NCI-H1105 treated with DMSO at 0.1 percent for 48 hours (cell line): ENCODE data around the gene RNF212B.
"Not testable (repeated sequence)": the region's sequence is repeated elsewhere in the genome, so short reads cannot be mapped to it uniquely, and the experiment has no call there.

Experiments used
- DNase-seq: peaks from one replicate; lab custom pipeline; 2025; lab: John Stamatoyannopoulos, UW

The RNF212B gene, protein sequence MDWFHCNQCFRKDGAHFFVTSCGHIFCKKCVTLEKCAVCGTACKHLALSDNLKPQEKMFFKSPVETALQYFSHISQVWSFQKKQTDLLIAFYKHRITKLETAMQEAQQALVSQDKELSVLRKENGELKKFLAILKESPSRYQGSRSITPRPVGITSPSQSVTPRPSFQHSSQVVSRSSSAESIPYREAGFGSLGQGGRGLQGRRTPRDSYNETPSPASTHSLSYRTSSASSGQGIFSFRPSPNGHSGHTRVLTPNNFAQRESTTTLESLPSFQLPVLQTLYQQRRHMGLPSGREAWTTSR

DNA sequence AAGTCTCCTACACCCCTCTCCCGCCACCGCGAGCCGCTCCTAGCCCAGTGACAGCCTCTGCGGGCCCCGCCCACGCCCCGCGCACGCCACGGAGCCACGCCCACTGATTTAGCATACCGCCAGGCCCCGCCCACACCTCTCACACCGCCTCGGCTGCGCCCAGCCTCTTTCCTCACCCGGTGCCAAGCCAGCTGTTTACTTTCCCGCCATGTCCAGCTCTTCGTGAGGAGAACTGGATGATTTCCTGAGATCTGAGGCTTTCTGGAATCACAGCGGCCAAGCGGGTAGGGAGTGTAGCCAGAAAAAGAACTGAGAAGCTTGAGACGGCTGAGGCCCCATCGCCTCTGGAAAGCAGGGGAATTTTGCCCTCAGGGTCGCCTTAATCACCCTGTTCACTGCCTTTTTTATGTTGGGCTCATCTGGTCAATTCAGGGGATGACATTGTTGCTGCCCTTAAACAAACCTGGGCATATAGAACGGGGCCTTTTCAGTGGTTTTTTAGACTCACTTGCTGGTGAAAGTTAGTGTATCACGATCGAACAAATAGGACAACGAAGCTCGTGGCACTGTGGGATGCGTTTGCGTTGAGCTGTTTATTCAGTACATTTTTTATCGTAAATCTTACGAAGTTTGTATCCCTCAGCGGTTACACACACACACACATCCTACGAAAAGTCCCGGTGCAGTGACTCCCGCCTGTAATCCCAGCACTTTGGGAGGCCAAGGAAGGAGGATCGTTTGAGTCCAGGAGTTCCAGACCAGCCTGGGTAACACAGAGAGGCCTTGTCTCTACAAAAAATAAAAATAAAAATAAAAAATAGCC lies at the start of gene RNF212B:
Gene RNF212B, plus strand, starts transcription at position 165 of the 823 bp plus-strand sequence. CDS start 2,410 bp downstream, outside the sequence.
- peak; percentile 86 for DNase-seq

DNA sequence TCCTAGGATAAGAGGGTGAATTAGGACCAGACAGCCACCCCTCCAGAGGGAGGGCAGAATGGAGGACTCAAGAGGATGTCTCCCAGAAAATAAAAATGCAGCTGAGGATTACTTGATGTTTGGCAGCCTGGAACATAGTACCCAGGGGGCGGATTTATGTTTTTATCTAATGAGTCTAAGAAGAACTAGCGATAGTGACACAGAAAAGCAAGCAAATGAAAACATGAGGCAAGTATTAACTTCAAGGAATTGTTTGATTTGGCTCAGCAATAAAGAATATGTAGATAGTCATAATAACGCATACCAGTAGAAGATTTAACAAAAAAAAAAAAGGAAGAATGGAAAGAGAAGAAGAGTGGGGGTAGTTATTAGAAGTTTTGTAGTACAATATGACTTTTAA lies 44.3 kb upstream of the RNF212B start:
- no peak for DNase-seq

DNA sequence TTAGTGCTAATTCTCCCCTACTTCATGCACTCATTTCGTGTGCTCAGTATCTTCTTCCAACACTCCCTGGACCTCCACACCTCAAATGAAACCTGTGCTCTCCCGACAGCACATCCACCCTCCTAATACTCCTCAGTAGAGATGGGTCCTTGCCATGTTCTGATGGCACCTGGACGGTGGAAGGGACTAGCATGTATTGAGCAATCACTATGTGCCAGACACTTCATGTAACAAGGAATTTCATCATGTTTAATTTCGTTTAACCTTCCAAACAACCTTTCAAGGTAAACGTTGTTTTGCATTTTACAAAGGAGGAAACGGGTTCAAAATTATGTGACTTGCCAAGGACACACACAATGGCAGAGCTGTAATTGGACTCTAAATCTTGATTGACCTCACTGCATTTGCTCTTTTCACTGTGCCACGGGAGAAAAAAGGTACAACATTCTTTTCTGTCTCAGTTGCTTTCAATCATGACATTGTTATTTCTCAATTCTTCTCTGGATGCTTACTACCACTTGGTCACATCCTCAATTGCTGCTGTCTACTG lies 42.1 kb upstream of the RNF212B start:
- no peak for DNase-seq

DNA sequence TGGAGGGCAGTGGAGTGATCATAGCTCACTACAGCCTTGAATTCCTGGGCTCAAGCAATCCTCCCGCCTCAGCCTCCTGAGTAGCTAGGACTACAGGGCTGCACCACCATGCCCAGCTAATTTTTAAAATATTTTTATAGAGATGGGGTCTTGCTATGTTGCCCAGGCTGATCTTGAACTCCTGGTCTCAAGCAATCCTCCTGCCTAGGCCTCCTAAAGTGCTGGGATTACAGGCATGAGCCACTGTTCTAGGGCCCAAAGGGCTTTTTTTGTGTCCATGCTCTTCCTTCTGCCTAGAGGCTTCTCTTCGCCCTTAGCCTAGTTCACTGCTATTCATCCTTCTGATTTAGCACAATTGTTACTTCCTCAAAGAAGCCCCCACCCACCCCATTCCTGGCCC lies 41.2 kb upstream of the RNF212B start:
- DNase-seq, result not testable (repeated sequence)

- not testable (repeated sequence) for DNase-seq
Observed at GRCh38 chr14:23199141-23199540, 38.6 kb upstream of the RNF212B start.

- DNase-seq, result no peak
Observed at GRCh38 chr14:23202001-23202400, 35.7 kb upstream of the RNF212B start.

- DNase-seq, result no peak
Observed at GRCh38 chr14:23206422-23207145, 31.2 kb upstream of the RNF212B start.

GRCh38 chr14:23207146-23207540 lies 30.6 kb upstream of the RNF212B start:
- no peak for DNase-seq

DNA sequence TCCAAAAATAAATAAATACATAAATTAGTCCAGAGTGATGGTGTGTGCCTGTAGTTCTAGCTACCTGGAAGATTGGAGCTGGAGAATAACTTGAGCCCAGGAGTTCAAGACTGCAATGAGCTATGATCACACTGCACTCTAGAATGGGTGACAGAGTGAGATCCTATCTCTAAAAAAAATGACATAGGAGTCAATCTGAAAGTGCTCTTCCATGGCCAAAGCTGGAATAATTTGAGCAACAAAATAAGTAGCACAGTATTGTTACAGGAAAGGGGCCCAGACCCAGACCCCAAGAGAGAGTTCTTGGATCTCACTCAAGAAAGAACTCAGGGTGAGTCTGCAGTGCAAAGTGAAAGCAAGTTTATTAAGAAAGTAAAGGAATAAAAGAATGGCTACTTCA lies 29.4 kb upstream of the RNF212B start:
- DNase-seq, result no peak

DNA sequence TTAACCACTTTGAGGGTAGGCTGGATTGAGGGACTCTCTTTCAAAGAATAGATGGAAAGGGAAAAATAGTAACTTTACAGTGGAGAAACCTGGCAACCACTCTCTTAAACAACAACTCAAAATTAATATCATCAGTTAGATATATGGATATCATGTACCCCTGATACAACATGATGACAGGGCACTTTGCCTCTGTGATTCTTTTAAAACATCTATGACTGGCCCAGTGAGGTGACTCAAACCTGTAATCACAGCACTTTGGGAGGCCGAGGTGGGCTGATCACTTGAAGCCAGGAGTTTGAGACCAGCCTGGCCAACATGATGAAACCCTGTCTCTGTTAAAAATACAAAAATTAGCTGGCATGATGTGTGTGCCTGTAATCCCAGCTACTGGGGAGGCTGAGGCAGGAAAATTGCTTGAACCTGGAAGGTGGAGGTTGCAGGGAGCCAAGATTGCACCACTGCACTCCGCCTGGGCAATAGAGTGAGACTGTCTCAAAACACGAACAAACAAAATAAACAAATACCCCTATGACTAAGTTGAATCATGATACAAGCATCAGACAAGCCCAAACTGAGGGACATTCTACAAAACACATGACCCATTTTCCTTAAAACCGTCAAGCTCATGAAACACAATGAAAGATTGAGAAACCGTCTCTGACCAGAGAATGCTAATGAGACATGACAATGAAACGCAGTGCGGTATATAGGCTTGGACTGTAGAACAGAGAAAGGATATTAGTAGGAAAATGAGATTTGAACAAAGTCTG lies 27.9 kb upstream of the RNF212B start:
- no peak for DNase-seq

DNA sequence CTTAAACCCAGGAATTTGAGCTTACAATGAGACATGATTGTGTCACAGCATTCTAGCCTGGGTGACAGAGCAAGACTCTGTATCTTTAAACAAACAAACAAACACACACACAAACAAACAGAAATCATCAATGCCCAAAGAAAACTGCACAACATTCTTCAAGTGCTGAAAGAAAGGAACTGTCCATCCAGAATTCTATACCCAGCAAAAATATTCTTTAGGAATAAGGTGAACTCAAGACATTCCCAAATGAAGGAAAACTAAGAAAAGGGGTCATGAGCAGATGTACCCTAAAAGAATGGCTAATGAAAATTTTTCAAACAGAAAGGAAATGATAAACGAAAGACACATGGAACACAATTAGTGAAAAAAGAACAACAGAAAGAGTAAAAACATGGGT lies 22.3 kb upstream of the RNF212B start:
- no peak for DNase-seq

- DNase-seq, result no peak
Observed at GRCh38 chr14:23217032-23218020, 20.4 kb upstream of the RNF212B start.

GRCh38 chr14:23219075-23219474 lies 18.7 kb upstream of the RNF212B start:
- no peak for DNase-seq

DNA sequence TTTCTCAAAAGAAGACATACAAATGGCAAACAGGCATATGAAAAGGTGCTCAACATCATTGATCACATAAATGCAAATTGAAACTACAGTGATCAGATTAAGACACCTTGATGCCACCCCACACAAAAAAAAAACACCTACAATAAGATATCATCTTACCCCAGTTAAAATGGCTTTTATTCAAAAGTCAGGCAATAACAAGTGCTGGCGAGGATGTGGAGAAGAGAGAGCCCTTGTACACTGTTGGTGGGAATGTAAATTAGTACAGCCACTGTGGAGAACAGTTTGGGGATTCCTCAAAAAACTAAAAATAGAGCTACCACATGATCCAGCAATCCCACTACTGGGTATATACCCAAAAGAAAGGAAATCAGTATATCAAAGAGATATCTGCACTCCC lies 12.8 kb upstream of the RNF212B start:
- DNase-seq, result not testable (repeated sequence)

DNA sequence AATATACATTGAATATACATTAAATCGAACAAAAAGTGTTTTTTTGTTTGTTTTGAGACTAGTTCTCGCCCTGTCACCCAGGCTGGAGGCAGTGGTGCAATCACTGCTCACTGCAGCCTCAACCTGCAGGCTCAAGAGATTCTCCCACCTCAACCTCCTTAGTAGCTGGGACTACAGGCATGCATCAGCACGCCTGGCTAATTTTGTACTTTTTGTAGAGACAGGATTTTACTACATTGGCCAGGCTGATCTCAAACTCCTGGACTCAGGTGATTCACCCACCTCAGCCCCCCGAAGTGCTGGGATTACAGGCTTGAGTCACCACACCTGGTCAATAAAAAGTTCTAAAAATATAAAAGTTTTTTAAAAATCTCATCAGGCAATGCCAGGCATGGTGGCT lies 10.2 kb upstream of the RNF212B start:
- DNase-seq, result no peak

GRCh38 chr14:23228812-23229211 lies 8.9 kb upstream of the RNF212B start:
- no peak for DNase-seq

- DNase-seq, result not testable (repeated sequence)
Observed at GRCh38 chr14:23232241-23232808, 5.4 kb upstream of the RNF212B start.

- no peak for DNase-seq
Observed at GRCh38 chr14:23240661-23241060, 2.9 kb downstream of the RNF212B start.

DNA sequence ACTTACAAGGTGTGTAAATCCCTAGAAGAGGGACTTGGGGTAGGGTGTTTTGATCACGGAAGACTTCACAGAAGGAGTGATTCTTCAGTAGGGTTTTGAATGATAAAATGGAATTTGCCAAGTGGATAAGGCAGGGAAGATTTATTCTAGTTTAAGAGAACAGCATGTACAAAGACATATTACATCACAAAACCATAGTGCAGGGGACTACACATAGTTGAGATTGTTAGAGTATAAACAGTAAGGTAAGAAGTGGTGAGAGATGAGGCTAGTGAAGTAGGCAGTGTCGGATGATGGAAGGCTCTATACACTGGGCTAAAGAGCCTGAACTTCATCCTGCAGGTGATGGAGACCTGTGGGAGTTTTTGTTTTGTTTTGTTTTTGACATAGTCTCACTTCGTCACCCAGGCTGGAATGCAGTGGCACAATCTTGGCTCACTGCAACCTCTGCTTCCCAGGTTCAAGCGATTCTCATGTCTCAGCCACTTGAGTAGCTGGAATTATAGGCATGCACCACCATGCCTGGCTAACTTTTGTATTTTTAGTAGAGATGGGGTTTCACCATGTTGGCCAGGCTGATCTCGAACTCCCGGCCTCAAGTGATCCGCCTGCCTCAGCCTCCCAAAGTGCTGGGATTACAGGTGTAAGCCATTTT lies 3.5 kb downstream of the RNF212B start:
- not testable (repeated sequence) for DNase-seq
